NCI-H2081 (cell line): ENCODE measurements around the gene CNTNAP3B.
"Not testable (repeated sequence)": the region's sequence is repeated elsewhere in the genome, so short reads cannot be mapped to it uniquely, and the experiment has no call there.

Experiments used
- DNase-seq, 2 experiments: peaks; one replicate each; lab custom pipeline; 2025; lab: John Stamatoyannopoulos, UW

The CNTNAP3B gene

GRCh38 chr9:41977965-41978600 lies 151.1 kb downstream of the CNTNAP3B start:
- DNase-seq, result not testable (repeated sequence)

- DNase-seq, result not testable (repeated sequence)
These were observed 154.3 kb downstream of the CNTNAP3B start for GRCh38 chr9:41974906-41975305.

- DNase-seq, result not testable (repeated sequence)
These were observed 176.2 kb downstream of the CNTNAP3B start for GRCh38 chr9:41953007-41953406.

- DNase-seq, result not testable (repeated sequence)
These were observed 187.5 kb downstream of the CNTNAP3B start for GRCh38 chr9:41941738-41942137.

GRCh38 chr9:41938143-41938542 lies 191.1 kb downstream of the CNTNAP3B start:
- not testable (repeated sequence) for DNase-seq

- DNase-seq, result not testable (repeated sequence)
These were observed 193.5 kb downstream of the CNTNAP3B start for GRCh38 chr9:41935727-41936126.

- not testable (repeated sequence) for DNase-seq
These were observed 200.1 kb downstream of the CNTNAP3B start for GRCh38 chr9:41929172-41929571.

GRCh38 chr9:41917374-41917773 lies 211.9 kb downstream of the CNTNAP3B start:
- DNase-seq, result not testable (repeated sequence)

GRCh38 chr9:41905488-41905887 lies 223.7 kb downstream of the CNTNAP3B start:
- not testable (repeated sequence) for DNase-seq

GRCh38 chr9:41902762-41903161 lies 226.5 kb downstream of the CNTNAP3B start:
- DNase-seq, result not testable (repeated sequence)

- not testable (repeated sequence) for DNase-seq
These were observed 230.4 kb downstream of the CNTNAP3B start for GRCh38 chr9:41898720-41899343.

- not testable (repeated sequence) for DNase-seq
These were observed 254.7 kb downstream of the CNTNAP3B start for GRCh38 chr9:41874557-41874956.

GRCh38 chr9:41855422-41855821 lies 273.8 kb downstream of the CNTNAP3B start:
- DNase-seq, result not testable (repeated sequence)

GRCh38 chr9:41851848-41852740 lies 277.1 kb downstream of the CNTNAP3B start:
- not testable (repeated sequence) for DNase-seq

GRCh38 chr9:41847829-41848228 lies 281.4 kb downstream of the CNTNAP3B start:
- DNase-seq, result not testable (repeated sequence)
